ENCODE data around the gene PACS1. TPM values are rescaled to one million over a fixed set of nuclear protein-coding genes. Genes with fewer than 3 reads are reported as not detected.

The PACS1 gene
- total RNA-seq, 1 experiment from 2014 or later: 91.8 TPM

DNA sequence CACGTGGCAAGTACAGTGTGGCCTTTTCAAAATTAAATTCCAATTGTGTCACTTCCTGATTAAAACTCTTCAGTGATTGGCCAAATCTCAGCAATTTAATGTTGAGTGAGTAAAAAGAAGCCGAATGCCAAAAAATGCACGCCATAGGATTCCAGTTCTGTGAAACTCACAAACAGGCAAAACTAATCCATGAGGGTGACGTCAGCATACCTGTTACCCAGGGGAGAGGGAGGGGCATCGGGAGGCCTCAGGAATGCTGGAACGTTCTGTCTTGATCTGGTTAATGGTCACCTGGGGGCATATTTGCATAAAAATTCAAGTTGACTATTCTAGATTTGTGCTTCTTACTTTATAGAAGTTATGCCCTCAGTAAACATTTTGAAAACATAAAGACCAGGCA, 158.4 kb downstream of the PACS1 start:
- DNase-seq (ENCODE audit: low read depth, low spot score): no peak
- no peak for ATAC-seq

DNA sequence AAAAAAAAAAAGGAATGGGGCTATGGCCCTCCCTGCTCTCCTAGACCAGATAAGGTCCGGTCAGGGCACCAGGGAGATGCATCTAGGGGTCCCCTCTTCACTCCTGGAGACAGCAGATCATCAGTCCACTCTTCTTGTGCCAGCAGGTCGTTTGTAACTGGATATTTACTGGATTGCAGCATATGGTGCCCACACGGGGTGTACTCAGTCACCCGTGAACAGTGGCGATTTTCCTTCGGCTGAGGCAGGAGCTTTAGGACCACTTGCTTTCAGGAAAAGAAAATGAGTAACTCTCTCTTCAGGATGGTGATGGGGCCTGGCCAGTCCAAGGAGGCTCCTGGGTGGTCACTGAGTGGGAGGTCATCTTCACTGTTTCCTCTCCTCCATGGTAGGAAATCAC, 160.1 kb downstream of the PACS1 start:
- ATAC-seq: no peak
- H3K4me1 ChIP-seq (ENCODE audit: control insufficient read depth, insufficient read depth, low read length): no peaks in the 10 kb centered on the region
- no peak for DNase-seq (ENCODE audit: low read depth, low spot score)
- ChIA-PET POLR2A (no interaction called here), CTCF (no interaction called here)
- H3K27ac ChIP-seq (ENCODE audit: low read length): no peak overlapping the region
- TF ChIP-seq, protein P1, sequence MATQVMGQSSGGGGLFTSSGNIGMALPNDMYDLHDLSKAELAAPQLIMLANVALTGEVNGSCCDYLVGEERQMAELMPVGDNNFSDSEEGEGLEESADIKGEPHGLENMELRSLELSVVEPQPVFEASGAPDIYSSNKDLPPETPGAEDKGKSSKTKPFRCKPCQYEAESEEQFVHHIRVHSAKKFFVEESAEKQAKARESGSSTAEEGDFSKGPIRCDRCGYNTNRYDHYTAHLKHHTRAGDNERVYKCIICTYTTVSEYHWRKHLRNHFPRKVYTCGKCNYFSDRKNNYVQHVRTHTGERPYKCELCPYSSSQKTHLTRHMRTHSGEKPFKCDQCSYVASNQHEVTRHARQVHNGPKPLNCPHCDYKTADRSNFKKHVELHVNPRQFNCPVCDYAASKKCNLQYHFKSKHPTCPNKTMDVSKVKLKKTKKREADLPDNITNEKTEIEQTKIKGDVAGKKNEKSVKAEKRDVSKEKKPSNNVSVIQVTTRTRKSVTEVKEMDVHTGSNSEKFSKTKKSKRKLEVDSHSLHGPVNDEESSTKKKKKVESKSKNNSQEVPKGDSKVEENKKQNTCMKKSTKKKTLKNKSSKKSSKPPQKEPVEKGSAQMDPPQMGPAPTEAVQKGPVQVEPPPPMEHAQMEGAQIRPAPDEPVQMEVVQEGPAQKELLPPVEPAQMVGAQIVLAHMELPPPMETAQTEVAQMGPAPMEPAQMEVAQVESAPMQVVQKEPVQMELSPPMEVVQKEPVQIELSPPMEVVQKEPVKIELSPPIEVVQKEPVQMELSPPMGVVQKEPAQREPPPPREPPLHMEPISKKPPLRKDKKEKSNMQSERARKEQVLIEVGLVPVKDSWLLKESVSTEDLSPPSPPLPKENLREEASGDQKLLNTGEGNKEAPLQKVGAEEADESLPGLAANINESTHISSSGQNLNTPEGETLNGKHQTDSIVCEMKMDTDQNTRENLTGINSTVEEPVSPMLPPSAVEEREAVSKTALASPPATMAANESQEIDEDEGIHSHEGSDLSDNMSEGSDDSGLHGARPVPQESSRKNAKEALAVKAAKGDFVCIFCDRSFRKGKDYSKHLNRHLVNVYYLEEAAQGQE (IDR thresholded peaks at IDR 0.05; ENCODE audit: insufficient read depth in 1 of 2, low read depth in 2 of 2, low read length in 1 of 2): no peak
- TF ChIP-seq TCF7L2 (IDR thresholded peaks at IDR 0.05; ENCODE audit: low read depth, low read length) (no peak), POLR2AphosphoS5 (IDR thresholded peaks at IDR 0.05; ENCODE audit: low read depth, low read length) (no peak), SIN3A (IDR thresholded peaks at IDR 0.05; ENCODE audit: borderline replicate concordance, insufficient read depth, low read depth, low read length) (no peak)
- TF ChIP-seq, protein P2, sequence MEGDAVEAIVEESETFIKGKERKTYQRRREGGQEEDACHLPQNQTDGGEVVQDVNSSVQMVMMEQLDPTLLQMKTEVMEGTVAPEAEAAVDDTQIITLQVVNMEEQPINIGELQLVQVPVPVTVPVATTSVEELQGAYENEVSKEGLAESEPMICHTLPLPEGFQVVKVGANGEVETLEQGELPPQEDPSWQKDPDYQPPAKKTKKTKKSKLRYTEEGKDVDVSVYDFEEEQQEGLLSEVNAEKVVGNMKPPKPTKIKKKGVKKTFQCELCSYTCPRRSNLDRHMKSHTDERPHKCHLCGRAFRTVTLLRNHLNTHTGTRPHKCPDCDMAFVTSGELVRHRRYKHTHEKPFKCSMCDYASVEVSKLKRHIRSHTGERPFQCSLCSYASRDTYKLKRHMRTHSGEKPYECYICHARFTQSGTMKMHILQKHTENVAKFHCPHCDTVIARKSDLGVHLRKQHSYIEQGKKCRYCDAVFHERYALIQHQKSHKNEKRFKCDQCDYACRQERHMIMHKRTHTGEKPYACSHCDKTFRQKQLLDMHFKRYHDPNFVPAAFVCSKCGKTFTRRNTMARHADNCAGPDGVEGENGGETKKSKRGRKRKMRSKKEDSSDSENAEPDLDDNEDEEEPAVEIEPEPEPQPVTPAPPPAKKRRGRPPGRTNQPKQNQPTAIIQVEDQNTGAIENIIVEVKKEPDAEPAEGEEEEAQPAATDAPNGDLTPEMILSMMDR (IDR thresholded peaks at IDR 0.05): no peak
- in situ Hi-C loops (cut with HindIII; ENCODE audit: low pct_unique_long_range_greater_than_20kb, low sequenced_read_pairs): no loop called here
- H3K9me3 ChIP-seq (ENCODE audit: control insufficient read depth, insufficient read depth, low read depth, low read length): no peaks in the 10 kb centered on the region
- no peak overlapping the region for H3K4me3 ChIP-seq (ENCODE audit: low read depth in 2 of 2, low read length in 2 of 2)
- peaks cover 1% of the 10 kb centered on the region; the same call in 1 of the 2 replicates for H3K36me3 ChIP-seq (ENCODE audit: control insufficient read depth, insufficient read depth, low read length)
- intact Hi-C loops (cut with micrococcal nuclease; ENCODE audit: unreplicated experiment): no loop called here
- TSS peak; percentile 23 for BruUV-seq (replicated peaks)
- no peaks in the 10 kb centered on the region for H3K27me3 ChIP-seq (ENCODE audit: control insufficient read depth, insufficient read depth, low read length)

More for the DNA sequence above, 158.4 kb downstream of the PACS1 start:
- intact Hi-C loops (cut with micrococcal nuclease; ENCODE audit: unreplicated experiment) (no loop called here), in situ Hi-C loops (cut with HindIII; ENCODE audit: low pct_unique_long_range_greater_than_20kb, low sequenced_read_pairs) (no loop called here)
- CTCF ChIA-PET: no interaction called here
- no peak overlapping the region for H3K4me3 ChIP-seq (ENCODE audit: low read depth in 2 of 2, low read length in 2 of 2)
- no peak for TF ChIP-seq TCF7L2 (IDR thresholded peaks at IDR 0.05; ENCODE audit: low read depth, low read length)
- TF ChIP-seq, protein P2 (IDR thresholded peaks at IDR 0.05): no peak
- TF ChIP-seq, protein P1 (IDR thresholded peaks at IDR 0.05; ENCODE audit: insufficient read depth in 1 of 2, low read depth in 2 of 2, low read length in 1 of 2): no peak
- no peak for TF ChIP-seq POLR2AphosphoS5 (IDR thresholded peaks at IDR 0.05; ENCODE audit: low read depth, low read length)
- no peak for TF ChIP-seq SIN3A (IDR thresholded peaks at IDR 0.05; ENCODE audit: borderline replicate concordance, insufficient read depth, low read depth, low read length)
- no TSS peak for BruUV-seq (replicated peaks)
- POLR2A ChIA-PET: no interaction called here
- H3K4me1 ChIP-seq (ENCODE audit: control insufficient read depth, insufficient read depth, low read length): no peaks in the 10 kb centered on the region
- H3K27ac ChIP-seq (ENCODE audit: low read length): no peak overlapping the region
- peaks cover 6% of the 10 kb centered on the region; the same call in 1 of the 2 replicates for H3K36me3 ChIP-seq (ENCODE audit: control insufficient read depth, insufficient read depth, low read length)
- no peaks in the 10 kb centered on the region for H3K27me3 ChIP-seq (ENCODE audit: control insufficient read depth, insufficient read depth, low read length)
- H3K9me3 ChIP-seq (ENCODE audit: control insufficient read depth, insufficient read depth, low read depth, low read length): no peaks in the 10 kb centered on the region

Measured in Panc1 (cell line).